ENCODE data around the gene IRAK1. TPM values are rescaled to one million over a fixed set of nuclear protein-coding genes. Genes with fewer than 3 reads are reported as not detected.

Gene IRAK1
- total and polyA plus RNA-seq, 10 of the 15 experiments (the other 5 are each of a cell fraction or from before 2014, with no cell fraction given): 4.2 to 136 (median 39.5) TPM

GRCh38 chrX:153972368-153973126, 47.2 kb downstream of the IRAK1 start, which contains the start of gene TMEM187 (continued):
- TF ChIP-seq ZNF687 (IDR thresholded peaks at IDR 0.05) (peak; percentile 67), RAD51 (IDR thresholded peaks at IDR 0.05) (no peak), PML (IDR thresholded peaks at IDR 0.05; ENCODE audit: low read length) (0 out of 2 replicates have a peak, but pooled peaks have one; percentile 23), BCL11A (IDR thresholded peaks at IDR 0.05; ENCODE audit: low read depth, low read length) (no peak), MTA3 (IDR thresholded peaks at IDR 0.05; ENCODE audit: borderline replicate concordance, low read length) (no peak), SMAD5 (IDR thresholded peaks at IDR 0.05; ENCODE audit: low read depth) (no peak), ZSCAN29 (IDR thresholded peaks at IDR 0.05) (0 out of 2 replicates have a peak, but pooled peaks have one; percentile 60), POLR2AphosphoS2 (IDR thresholded peaks at IDR 0.05; ENCODE audit: low read depth, low read length) (0 out of 2 replicates have a peak, but pooled peaks have one; percentile 8), GATAD2B (conservative IDR thresholded peaks at IDR 0.05; ENCODE audit: low read depth) (0 out of 2 replicates have a peak, but pooled peaks have one; percentile 27), E2F4 (IDR thresholded peaks at IDR 0.05; ENCODE audit: low read depth, low read length) (peak; percentile 77; the same call in 1 of the 2 replicates), CHD2 (IDR thresholded peaks at IDR 0.05; ENCODE audit: borderline replicate concordance, low read depth, low read length) (no peak), KLF5 (IDR thresholded peaks at IDR 0.05; ENCODE audit: partially characterized antibody) (peak; percentile 75), EZH2 (IDR thresholded peaks at IDR 0.05; ENCODE audit: borderline replicate concordance, control insufficient read depth, low read depth, low read length) (no peak), SP1 (IDR thresholded peaks at IDR 0.05; ENCODE audit: low read depth, low read length) (peak; percentile 62), BMI1 (IDR thresholded peaks at IDR 0.05; ENCODE audit: borderline replicate concordance) (no peak), REST (IDR thresholded peaks at IDR 0.05; ENCODE audit: low read depth, low read length) (no peak), RCOR1 (conservative IDR thresholded peaks at IDR 0.05; ENCODE audit: low read depth, low read length) (no peak)
- TF ChIP-seq, protein P1, sequence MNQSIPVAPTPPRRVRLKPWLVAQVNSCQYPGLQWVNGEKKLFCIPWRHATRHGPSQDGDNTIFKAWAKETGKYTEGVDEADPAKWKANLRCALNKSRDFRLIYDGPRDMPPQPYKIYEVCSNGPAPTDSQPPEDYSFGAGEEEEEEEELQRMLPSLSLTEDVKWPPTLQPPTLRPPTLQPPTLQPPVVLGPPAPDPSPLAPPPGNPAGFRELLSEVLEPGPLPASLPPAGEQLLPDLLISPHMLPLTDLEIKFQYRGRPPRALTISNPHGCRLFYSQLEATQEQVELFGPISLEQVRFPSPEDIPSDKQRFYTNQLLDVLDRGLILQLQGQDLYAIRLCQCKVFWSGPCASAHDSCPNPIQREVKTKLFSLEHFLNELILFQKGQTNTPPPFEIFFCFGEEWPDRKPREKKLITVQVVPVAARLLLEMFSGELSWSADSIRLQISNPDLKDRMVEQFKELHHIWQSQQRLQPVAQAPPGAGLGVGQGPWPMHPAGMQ (IDR thresholded peaks at IDR 0.05; ENCODE audit: borderline replicate concordance): no peak
